HuH-7 (cell line): ENCODE measurements around the gene FAM180A.

Experiments used
- DNase-seq: peaks from one replicate; pipeline ENCODE4 v3.0.0; 2011; ENCODE audit warnings: low spot score

FAM180A gene

GRCh38 chr7:135682191-135682590 lies 66.4 kb downstream of the FAM180A start:
- no peak for DNase-seq

DNA sequence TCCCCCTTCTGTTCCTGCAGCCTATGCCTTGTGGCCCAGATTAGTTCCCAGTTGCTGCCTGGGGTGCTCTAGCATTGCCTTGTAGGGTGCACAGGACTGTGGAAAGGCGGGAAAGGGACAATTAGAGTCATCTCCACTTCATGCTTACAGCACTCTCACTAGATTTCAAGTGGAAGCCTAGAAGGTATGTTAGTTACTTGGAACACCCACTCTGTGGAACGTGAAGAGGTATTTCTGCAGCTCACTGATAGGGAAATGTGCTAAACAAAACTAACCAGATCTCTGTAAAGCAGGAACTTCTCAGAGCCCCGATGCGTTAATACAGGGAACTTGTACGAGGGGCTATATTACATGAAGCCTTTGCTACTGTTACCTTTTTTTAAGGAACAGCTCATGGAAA lies 66.9 kb downstream of the FAM180A start:
- DNase-seq: no peak
